Nephron progenitor cell (in vitro differentiated cells): Measurements from ENCODE around the gene SLC17A7.
"Not testable (repeated sequence)": the region's sequence is repeated elsewhere in the genome, so short reads cannot be mapped to it uniquely, and the experiment has no call there.

ENCODE experiments used
- DNase-seq: peaks from one replicate; pipeline ENCODE4 v3.0.0; 2021
- H3K27ac Mint-ChIP-seq: 2 replicates; pipeline ENCODE4 v1.8.0; 2021; ENCODE audit warnings: mild to moderate bottlenecking, moderate library complexity, mixed read lengths
- H3K27me3 Mint-ChIP-seq: 2 replicates; pipeline ENCODE4 v1.8.0; 2021; ENCODE audit warnings: mild to moderate bottlenecking, low read depth, mixed read lengths; ENCODE audit not compliant: poor library complexity
- H3K36me3 Mint-ChIP-seq: 2 replicates; pipeline ENCODE4 v1.8.0; 2021; ENCODE audit warnings: low read depth, mixed read lengths
- H3K4me1 Mint-ChIP-seq: 2 replicates; pipeline ENCODE4 v1.8.0; 2021; ENCODE audit warnings: mixed read lengths
- H3K4me3 Mint-ChIP-seq: 2 replicates; pipeline ENCODE4 v1.8.0; 2021; ENCODE audit warnings: mild to moderate bottlenecking, moderate library complexity, mixed read lengths
- H3K9me3 Mint-ChIP-seq: 2 replicates; pipeline ENCODE4 v1.8.0; 2021; ENCODE audit warnings: mild to moderate bottlenecking, moderate library complexity, mixed read lengths
- TF ChIP-seq, protein P1 (sequence below): fragments of 200-600 bp; sonication (generic); IDR thresholded peaks from 2 replicates; pipeline ENCODE4 v1.5.0; 2021; ENCODE audit warnings: antibody characterized with exemption

Gene SLC17A7

DNA sequence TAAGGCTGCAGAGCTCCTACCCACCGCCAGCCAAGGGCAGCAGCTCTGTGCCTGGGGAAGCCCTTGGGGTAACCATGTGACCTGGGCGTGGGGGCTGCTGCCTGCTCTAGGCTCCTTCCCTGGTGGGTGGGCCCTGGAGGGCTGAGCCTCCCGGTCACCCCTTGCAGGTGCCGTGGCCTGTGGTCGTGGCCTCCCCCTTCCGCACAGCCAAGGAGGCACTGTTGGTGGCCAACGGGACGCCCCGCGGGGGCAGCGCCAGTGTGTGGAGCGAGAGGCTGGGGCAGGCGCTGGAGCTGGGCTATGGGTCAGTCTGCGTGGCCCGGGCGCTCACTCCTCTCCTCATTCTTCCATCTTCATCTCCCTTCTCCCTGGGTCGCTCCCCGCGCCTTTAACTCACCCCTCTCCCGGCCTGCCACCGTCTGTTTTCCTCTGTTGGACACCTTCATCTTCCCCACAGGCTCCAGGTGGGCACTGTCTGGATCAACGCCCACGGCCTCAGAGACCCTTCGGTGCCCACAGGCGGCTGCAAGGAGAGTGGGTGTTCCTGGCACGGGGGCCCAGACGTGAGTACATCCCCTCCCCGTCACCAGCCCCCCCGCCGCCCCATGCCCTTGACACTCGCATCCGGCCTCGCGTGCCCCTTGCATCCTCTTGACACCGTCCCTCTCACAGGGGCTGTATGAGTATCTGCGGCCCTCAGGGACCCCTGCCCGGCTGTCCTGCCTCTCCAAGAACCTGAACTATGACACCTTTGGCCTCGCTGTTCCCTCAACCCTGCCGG lies 22.8 kb upstream of the SLC17A7 start:
- TF ChIP-seq, protein P1, sequence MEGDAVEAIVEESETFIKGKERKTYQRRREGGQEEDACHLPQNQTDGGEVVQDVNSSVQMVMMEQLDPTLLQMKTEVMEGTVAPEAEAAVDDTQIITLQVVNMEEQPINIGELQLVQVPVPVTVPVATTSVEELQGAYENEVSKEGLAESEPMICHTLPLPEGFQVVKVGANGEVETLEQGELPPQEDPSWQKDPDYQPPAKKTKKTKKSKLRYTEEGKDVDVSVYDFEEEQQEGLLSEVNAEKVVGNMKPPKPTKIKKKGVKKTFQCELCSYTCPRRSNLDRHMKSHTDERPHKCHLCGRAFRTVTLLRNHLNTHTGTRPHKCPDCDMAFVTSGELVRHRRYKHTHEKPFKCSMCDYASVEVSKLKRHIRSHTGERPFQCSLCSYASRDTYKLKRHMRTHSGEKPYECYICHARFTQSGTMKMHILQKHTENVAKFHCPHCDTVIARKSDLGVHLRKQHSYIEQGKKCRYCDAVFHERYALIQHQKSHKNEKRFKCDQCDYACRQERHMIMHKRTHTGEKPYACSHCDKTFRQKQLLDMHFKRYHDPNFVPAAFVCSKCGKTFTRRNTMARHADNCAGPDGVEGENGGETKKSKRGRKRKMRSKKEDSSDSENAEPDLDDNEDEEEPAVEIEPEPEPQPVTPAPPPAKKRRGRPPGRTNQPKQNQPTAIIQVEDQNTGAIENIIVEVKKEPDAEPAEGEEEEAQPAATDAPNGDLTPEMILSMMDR, result no peak
- peaks cover 7% of the 10 kb centered on the region for H3K4me1 Mint-ChIP-seq
- no peak overlapping the region for H3K27ac Mint-ChIP-seq
- H3K36me3 Mint-ChIP-seq, result peaks cover 19% of the 10 kb centered on the region
- H3K4me3 Mint-ChIP-seq, result no peak overlapping the region
- H3K27me3 Mint-ChIP-seq, result no peaks in the 10 kb centered on the region
- no peaks in the 10 kb centered on the region for H3K9me3 Mint-ChIP-seq
- DNase-seq, result no peak

GRCh38 chr19:49462492-49462891 lies 21.2 kb upstream of the SLC17A7 start:
- Mint-ChIP-seq H3K27ac (peak overlapping the region; percentile 83), H3K4me3 (no peak overlapping the region), H3K36me3 (peaks cover 13% of the 10 kb centered on the region), H3K27me3 (no peaks in the 10 kb centered on the region), H3K9me3 (no peaks in the 10 kb centered on the region), H3K4me1 (no peaks in the 10 kb centered on the region)
- TF ChIP-seq, protein P1, result no peak
- no peak for DNase-seq

- peaks cover 6% of the 10 kb centered on the region for H3K4me1 Mint-ChIP-seq
- no peaks in the 10 kb centered on the region for H3K9me3 Mint-ChIP-seq
- TF ChIP-seq, protein P1, result no peak
- no peaks in the 10 kb centered on the region for H3K27me3 Mint-ChIP-seq
- peaks cover 19% of the 10 kb centered on the region for H3K36me3 Mint-ChIP-seq
- no peak for DNase-seq
- H3K27ac Mint-ChIP-seq, result no peak overlapping the region
- H3K4me3 Mint-ChIP-seq, result no peak overlapping the region
Observed at GRCh38 chr19:49461656-49462055, 20.3 kb upstream of the SLC17A7 start.

DNA sequence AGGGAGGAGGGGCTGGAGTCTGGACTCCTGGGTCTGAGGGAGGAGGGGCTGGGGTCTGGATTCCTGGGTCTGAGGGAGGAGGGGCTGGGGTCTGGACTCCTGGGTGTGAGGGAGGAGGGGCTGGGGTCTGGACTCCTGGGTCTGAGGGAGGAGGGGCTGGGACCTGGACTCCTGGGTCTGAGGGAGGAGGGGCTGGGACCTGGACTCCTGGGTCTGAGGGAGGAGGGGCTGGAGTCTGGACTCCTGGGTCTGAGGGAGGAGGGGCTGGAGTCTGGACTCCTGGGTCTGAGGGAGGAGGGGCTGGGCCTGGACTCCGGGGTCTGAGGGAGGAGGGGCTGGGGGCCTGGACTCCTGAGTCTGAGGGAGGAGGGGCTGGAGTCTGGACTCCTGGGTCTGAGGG lies 19.8 kb upstream of the SLC17A7 start:
- not testable (repeated sequence) for H3K27me3 Mint-ChIP-seq, DNase-seq, H3K9me3 Mint-ChIP-seq, H3K4me3 Mint-ChIP-seq, H3K27ac Mint-ChIP-seq, H3K4me1 Mint-ChIP-seq
- H3K36me3 Mint-ChIP-seq, result peaks cover 23% of the 10 kb centered on the region

- TF ChIP-seq, protein P1, result no peak
- peaks cover 6% of the 10 kb centered on the region for H3K4me1 Mint-ChIP-seq
- no peak overlapping the region for H3K27ac Mint-ChIP-seq
- DNase-seq, result no peak
- H3K4me3 Mint-ChIP-seq, result no peak overlapping the region
- peaks cover 27% of the 10 kb centered on the region for H3K36me3 Mint-ChIP-seq
- no peaks in the 10 kb centered on the region for H3K9me3 Mint-ChIP-seq
- H3K27me3 Mint-ChIP-seq, result no peaks in the 10 kb centered on the region
Observed at GRCh38 chr19:49459388-49459787, 18.1 kb upstream of the SLC17A7 start.

GRCh38 chr19:49458567-49458903 lies 17.2 kb upstream of the SLC17A7 start:
- DNase-seq, result no peak
- H3K27ac Mint-ChIP-seq, result no peak overlapping the region

More at GRCh38 chr19:49458567-49458903, 17.2 kb upstream of the SLC17A7 start:
- TF ChIP-seq, protein P1, result no peak
- H3K4me3 Mint-ChIP-seq, result no peak overlapping the region
- H3K9me3 Mint-ChIP-seq, result no peaks in the 10 kb centered on the region
- peaks cover 3% of the 10 kb centered on the region for H3K27me3 Mint-ChIP-seq
- peaks cover 15% of the 10 kb centered on the region for H3K4me1 Mint-ChIP-seq
- peaks cover 27% of the 10 kb centered on the region for H3K36me3 Mint-ChIP-seq
